ELF-1 (cell line): ENCODE measurements around the gene STK24.
A peak's percentile ranks its signal among the peaks of the same experiment; 100 is the strongest.
"Not testable (repeated sequence)": the region's sequence is repeated elsewhere in the genome, so short reads cannot be mapped to it uniquely, and the experiment has no call there.

ENCODE experiments used
- DNase-seq: peaks from one replicate; pipeline ENCODE4 v3.0.0-alpha.2; 2016; ENCODE audit warnings: low read depth, low spot score

Gene STK24

DNA sequence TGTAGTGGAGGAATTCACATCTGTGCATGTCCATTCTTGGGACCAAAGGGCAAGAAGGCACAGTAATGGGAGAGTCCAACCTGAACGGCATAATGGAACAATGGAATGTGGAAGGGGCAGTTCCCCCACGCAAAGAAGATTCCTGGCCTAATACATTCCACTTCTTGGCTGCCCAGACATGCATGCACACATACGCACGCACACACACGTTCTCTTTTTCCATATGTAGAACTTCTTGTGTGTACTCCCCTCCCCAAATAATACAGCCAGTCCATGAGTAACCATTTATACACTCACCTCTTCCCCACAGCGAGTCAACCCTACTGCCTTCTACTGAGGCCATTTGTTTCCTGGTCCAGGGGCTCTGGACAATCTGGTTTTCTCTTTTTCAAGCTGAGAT lies 6.0 kb upstream of the STK24 start:
- no peak for DNase-seq

DNA sequence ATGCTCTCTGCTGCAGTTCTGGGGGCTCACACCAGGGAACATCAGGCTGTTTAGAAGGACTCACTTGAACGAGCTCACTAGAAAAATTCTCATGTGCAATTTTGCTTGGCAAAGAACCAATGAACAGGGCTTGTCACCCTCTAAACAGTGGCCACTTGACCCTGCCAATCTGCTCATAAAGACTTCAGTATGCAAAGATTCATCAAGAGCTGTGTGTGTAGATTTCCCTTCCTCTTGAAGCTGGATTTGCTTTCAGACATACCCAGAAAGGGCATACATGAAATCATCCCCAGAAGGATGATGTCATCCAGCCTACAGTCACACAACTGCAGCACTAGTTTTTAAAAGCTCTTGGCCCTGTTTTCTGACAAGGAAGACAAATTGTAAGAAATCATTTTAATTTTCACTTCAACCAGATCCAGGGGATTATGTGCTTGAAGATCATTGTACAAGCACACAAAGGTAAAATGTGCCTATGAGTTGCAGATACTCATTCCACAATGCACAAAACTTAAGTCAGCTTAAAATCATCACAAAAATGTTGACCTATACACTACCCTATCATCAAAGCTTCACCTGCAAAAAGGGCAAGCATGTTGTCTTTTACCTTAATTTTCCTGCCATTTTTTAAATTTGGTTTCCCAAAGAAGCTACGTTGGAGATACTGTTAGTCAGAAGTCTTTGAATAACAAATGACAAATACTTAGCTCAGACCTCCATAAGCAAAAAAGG lies 5.2 kb upstream of the STK24 start:
- no peak for DNase-seq

DNA sequence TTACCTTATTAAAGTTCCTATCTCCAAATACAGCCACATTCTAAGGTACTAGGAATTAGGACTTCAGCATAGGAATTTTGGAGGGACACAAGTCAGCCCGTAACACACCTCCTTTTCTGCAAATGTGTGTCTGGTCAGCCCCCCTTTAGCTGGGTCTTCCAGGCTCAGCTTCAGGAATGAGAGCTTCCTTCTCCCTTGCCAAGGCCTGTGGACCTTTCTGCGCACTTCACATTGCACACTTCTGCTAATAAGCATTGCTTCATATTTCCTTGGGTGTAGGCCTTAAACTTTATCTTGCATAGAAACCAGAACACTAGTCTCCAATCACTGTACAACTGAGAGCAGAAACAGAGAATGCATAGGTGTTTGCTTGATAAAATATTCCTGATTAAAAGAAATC lies 4.5 kb upstream of the STK24 start:
- no peak for DNase-seq

DNA sequence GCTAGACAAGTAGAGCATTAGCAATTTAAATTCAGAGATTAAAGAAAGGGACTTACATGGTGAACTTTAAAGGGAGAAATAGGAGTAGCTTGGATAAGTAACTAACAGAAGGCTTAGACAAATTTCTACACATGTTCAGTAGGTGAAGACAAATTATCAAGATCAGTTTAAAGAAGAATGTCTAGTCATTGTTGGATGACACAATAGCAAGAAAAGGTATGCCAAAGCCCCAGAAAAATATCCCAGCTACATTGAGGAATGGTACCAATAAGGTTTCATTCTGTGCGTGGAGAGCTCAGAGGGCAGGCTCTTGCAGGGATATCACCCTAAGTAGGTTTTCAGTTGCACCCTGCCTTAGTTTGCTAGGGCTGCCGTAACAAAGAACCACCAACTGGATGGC lies 3.5 kb upstream of the STK24 start:
- no peak for DNase-seq

DNA sequence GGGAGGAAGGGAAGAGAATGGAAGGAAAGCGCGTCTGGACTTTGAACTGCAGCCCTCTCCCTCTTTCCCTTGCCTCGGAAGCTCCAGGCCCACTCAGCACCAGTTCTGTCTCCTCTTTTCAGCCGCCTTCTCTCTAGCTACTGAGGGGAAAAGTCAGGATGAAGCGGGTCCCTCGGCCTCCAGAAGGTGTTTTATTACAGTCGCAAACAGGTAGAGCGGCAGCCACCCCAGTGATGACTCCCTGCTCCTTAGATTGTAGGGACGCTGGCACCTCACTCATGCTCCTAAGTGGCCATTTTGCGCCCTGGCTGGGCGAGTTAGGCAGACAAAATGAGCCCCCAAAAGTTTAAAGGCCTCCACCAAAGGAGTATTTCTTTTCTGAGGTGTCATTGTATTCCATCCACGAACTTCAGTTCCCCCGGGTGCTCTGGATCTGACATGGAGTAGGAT lies 954 bp upstream of the STK24 start:
- no peak for DNase-seq

DNA sequence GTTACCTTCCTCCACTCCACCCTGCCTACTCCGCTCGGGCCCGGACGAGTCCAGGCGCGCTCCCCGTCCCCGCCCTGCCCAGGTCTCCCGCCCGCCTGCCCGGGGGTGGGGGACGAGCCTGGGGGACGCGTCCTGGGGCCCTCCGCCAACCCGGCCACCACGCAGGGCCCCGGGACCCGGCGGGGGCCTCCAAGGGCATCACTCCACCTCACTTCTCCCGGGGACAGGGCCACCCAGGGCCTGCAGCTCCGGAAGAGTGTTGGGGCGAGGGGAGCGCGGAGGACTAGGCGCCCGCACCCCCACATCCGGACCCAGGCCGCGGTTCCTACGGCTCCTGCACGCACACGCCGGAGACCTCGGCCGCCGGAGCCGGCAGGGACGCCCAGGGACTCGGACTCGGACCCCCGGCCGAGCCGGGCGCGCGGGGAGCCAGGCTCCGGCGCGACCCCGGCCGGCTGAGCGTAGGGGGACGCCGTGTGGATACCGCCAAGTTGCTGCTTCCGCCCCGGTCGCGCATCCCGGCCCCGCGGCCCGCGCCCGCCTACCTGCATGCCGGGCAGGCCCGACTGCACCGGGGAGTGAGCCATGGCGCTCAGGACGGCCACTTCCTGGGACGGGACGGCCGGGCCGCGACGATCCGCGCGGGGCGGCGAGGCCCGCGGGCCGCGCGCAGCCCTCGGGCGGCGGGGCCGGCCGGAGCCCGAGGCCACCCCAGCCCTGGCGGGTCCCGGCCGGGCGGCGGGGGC lies 534 bp downstream of the STK24 start:
- DNase-seq, result peak; percentile 41

DNA sequence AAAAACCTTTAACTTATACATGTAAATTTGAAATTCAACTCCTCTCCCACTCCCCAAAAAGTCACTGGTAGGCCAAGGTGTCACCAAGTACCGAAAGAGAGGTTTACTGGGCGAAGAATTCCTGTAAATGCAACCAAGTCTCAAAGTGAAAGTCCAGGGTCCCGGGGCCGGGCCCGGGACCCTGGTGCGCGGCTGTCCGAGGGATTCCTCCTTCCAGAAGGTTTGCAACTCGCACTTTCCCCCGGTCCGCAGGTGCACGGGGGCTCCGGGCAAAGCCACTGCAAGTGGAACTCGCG lies 1.1 kb downstream of the STK24 start:
- DNase-seq, result no peak

DNA sequence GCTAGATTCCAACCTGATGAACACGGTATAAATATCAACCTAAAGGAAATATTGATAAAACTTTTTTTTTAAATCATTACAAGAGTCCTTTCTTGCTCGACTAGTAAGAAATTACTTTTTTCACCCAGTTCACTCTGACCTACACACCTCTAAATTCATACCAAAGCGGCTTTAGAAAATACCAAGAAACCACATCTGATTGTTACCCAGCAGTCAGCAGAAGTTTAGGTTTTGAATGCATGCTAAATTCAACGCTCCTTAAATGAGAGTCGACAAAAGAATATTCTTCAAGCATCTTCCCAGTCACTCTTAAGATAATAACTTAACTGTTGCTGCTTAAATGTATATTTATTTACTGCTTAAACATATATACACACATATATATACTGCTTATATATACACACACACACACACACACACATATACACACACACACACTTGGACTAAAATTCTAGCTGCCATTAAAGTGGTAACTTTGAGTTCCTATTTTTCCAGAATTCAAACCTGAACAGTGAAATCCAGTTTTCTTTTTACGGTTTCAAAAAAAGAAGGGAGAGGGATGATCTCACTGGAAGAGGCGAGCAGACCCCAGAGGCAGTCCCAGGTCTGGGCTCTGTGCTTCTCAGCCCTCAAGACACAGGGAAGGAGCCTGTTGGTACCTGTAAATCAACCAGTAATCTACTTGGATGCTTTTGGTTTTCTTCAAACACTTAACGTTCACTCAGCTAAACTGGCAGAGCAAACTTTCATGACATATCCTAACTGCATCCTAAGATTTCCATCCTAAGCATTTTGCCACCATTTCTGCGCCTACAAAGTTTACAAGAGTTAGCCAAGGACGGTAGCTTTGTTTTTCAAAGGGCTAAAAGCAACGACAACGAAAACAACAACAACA lies 1.7 kb downstream of the STK24 start:
- DNase-seq, result peak; percentile 48

DNA sequence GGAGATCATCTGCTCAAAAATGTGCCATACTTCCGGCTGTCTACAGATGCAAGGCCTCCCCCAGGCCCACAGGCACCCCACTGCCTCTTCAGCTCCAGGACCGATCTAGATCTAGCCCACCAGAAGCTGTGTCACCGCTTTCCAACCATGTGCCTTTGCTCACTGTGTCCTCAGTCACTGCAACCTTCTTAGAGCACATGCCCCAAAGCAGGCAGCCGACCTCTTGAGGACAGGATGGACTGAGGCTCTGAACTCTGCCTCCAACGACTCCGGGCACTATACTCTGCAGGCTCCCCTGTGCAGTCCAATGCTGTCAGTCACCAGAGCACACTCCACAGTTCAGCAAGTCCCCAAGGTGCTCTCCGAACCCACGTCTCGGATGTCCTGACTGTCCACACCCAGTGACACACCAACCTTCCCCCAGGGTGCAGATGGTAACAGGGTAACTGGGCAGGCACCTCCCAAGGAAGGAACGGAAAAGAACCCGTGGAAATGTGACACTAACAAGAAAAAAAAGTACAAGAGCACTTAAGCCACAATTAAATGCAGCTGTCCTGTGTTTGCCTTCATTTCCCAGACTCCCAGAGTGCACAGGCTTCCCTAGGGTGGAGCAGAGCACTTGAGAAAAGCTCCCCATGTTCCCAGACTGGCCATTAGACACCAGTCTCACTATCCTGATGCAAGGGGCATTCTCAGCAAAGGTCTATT lies 4.8 kb downstream of the STK24 start:
- no peak for DNase-seq

DNA sequence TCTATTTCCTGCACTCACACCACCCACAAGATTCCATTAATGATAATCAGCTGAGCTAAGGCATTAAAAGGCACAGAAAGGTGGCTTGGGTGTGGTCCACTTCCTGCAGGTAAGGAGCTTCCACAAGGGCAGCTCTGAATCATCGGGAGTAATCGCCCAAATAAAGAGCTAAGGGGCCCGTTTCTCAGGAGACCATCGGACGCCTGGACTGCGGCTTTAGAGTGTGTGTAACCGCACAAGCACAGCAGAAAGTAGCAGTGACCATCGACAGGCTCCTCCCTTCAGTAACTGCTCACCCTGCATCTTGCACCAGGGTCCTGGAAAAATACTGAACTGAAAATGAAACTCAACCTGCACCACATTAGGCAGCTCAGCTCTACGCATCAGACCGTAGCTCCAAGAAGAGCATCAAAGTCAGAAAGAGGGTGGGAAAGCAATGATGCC lies 6.0 kb downstream of the STK24 start:
- no peak for DNase-seq

DNA sequence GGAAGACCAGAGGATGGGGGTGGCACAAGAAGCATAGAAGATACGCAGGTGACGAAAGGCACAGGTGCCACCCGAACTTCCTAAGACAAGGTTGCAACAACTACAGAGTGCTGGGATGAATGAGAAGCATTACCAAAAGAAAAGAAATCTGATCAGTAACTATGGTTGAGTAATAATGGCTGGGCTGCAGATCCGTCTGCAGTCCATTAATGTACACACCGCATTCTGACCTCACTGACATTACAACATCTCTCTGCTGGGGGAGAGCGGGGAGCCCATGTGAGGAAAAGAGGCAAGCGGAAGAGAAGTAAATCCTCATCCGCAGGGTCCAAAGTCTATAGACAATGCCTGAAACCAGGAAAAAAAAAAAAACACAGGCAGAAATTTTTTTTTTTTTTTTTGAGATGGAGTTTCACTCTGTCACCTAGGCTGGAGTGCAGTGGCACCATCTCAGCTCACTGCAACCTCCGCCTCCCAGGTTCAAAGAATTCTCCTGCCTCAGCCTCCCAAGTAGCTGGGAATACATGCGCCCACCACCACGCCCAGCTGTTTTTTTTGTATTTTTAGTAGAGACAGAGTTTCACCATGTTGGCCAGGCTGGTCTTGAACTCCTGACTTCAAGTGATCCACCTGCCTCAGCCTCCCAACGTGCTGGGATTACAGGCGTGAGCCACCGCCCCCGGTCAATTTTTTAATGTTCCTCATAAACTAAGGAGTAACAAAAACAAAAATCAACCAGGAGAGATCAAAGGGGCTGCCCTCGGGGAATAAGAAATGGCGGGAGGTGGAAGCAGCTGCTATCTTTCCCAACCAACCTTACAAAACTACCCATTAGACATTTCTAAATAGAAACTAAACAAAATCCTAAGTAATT lies 7.2 kb downstream of the STK24 start:
- not testable (repeated sequence) for DNase-seq

DNA sequence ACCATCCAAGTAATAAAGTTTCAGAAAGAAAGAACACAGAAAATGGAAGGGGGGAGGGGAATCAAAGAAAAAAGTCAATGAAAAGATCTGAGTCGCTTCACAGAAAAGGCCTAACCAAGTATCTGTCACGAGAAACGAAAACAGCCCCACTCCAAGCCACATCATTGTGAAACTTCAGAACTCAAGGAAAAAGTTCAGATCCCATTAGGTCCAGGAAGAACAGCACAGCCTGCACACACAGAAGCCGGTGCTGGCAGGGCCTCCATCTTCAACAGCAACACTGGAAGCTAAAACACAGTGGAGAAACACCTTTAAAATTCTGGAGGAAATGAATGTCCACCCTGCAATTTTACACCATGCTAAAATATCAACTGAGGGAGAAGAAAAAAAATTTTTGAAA lies 8.0 kb downstream of the STK24 start:
- DNase-seq, result no peak

DNA sequence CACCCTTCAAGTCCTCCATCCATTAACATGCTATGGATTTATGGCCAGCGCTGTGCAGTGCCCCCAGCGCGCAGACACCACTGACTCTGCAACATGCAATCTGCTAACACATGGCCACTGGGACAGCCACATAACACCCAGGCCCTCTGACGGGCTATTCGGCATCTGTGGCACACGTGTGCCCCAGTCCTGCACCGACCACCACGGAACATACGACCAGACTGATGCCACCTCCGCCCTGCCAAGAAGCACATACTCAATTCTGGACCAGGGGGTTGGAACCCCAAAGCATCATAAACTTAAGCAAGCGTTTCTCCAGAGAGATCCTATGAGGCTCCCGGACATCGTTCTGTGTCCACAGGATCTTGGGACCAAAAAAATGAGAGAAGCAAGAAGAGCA lies 9.8 kb downstream of the STK24 start:
- no peak for DNase-seq

DNA sequence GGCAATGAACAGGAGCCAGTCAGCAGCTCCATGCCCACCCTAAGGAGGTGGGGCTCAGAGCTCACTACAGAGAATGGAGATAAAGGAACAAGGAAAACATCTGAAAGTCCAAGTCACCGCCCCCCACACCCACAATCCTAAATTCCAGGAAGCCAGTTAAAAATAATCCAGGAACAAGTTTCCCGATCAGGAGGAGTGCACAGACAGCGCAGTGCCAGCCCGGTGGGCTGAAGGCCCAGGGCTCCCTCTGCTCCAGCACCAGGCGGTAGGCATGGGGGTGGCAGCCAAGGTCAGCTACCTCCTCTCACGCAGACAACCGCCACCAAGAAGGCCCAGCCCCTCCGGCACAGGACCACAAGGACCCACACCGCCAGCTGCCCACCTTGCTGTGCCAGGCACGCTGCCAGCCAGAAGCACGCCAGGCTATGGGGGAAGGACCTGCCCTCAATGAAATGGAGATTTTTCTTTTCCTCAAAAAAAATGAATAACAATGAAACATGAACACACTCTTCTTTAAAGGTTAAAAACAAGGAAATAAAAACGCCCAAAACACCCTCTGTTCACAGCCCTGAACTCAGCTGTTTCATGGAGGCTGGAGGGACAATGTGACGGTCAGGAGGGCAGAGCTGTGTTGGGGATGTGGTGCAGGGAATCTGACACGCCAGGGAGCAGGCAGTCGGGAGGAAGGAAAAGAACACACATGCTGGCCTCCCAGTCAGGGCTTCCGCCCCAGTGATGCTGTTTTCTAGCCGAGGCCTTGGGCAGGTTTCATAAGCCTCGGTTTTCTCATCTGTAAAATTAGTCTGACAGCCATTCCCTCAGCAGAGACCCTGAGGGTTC lies 11.0 kb downstream of the STK24 start:
- no peak for DNase-seq

DNA sequence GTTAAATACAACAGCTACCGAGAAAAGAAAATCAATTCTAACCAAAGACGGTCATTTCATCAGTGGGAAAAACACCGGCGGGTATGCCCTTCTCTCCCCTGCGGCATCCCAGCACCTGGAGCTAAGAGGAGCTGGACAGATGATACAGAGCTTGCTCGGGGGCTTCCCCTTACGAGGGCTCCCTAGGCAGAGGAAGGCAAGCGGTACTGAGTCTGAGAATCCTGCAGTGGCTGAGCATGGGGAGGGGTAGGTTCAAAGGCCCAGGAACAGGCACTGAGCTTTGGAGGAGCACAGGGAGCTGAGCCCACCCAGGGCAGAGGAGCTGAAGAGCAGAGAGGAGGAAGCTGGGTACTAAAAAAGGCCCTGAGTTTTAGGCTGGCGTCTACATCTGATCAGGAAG lies 12.7 kb downstream of the STK24 start:
- no peak for DNase-seq

DNA sequence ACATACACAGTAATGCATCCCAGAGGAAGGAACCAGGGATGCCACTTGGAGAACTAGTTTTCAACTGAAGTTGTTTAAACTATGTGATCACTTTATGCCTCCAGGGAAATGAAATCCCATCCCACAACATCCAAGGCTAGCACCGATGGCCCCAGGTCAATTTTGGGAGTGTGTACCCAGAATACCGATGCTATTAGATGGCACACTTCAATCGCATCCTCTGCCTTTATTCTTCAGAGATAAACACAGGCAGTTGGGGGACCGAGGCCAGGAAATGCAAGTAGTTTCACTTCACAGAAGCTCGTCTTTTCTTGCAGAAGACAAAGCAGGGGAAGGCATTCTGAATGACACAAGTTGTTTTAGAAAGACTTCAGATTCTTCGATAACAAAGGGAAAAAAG lies 13.8 kb downstream of the STK24 start:
- DNase-seq, result peak; percentile 77

DNA sequence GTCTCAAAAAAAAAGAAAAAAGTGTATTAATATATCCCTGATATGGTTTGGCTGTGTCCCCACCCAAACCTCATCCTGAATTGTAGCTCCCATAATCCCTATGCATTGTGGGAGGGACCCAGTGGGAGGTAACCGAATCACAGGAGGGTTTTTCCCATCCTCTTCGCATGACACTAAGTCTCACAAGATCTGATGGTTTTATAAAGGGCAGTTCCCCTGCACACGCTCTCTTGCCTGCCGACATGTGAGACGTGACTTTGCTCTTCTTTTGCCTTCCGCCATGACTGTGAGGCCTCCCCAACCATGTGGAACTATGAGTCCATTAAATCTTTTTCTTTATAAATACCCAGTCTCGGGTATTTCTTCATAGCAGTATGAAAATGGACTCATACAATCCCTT lies 17.7 kb downstream of the STK24 start:
- no peak for DNase-seq

DNA sequence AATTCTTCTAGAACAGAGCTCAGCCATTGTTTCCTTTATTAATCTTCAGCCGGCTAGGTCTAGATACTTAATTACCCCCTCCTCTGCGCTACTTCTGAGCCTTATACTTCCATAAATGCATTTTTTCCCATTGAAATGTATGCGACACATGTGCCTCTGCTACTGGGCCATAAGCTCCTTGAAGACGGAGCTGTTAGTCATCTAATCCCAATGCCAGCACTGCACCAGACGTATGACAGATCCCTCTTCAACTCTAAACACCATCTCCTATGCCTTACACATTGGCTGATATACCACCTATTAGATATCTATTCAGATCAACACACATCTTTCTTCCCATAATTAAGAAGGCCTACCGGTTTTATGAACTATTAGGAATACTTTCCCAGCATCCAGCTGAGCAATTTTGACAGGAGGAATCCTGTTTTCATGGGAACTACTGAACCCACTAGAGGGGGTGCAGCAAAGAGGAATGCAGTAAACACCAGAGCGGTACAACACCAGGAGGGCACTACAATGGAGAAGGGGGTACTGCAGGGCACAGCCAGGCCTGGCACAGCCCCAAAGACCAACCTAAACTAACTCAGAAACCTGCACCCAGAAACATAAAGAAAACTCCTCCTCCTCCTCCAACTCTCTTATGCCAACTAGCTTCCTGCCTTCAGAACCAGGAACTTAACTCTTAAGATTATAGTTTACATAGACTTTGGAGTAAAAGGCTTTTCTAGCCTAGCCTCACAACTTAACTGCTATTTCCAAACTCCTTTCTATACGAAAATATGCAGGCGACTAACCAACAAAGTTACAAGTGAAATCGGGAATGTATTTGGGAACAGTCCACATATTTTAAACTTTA lies 18.7 kb downstream of the STK24 start:
- DNase-seq, result no peak
